Stimulated activated CD4-positive, alpha-beta T cell treated with anti-CD3 and anti-CD28 coated beads, Interleukin-2, amount 100 ng/mL, for 24 hours (primary cell): ENCODE results near the gene SLC9A1.

Source experiments
- DNase-seq, 2 donors: peaks; one replicate each; pipeline ENCODE4 v3.0.0-alpha.2; 2020

SLC9A1 gene

DNA sequence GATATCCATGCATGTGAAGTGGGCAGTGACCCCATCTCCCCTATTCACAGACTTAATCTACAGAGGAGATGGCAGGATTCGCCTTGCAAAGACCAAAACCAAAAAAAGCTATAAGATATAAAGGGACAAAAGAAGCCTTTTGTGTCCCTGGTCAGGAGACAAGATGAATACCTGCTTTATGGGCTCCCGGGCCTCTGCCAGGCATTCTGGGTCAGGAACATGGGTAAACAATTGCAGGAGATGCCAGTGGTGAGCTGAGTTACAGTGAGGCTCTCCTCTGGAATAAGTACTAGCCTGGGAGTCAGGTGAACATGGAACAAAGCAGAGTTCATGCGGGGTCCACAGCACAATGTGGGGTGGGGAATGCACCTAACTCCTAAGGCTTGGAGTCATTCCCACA lies 4.7 kb downstream of the SLC9A1 start:
- DNase-seq: no peak

DNA sequence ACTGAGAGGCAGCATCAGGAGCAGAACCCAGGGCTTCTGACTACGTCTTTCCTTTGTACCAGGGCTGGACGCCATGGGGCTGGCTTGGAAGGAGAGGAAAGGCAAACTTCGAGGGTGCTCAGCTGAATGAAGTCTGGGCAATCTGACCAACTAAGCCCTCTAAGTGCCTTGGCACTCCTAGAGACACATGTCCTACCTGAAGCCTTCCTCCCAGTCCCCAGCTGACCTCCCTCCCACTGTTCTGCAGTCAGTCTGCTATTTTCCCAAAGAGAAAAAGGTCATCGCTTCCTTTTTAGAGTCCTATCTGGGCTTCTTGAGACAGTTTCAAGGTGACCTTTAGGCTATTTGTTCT lies 5.2 kb downstream of the SLC9A1 start:
- no peak for DNase-seq

DNA sequence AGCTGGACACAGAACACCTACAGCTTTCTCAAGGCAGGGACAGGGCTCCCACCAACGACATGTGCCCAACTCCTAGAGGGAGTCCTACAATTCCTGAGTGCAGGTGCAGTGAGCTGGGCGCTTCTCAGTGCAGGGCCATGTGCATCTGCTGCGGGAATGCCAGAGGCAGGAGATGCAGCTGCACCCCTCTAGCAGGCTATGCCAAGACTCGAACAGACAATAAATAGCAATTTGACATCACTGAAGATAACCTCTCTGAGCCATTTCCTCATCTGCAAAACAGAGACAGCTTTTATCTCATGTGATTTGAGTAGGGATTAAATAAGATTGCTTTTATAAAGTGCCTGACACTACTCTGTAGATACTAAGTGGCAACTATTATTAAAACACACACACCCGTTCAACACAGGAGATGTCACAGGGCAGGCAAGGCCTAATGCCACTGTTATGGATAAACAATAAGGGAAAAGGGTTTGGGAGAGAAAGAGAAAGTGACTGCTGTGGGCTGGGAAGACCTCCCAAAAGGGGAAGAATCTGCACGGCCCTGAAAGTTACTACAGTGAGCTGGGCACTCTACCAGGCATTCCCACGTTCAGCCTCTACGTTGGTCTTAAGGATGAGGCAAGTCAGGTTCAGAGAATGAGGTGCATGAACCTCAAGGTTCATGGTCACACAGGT lies 5.7 kb downstream of the SLC9A1 start:
- no peak for DNase-seq

DNA sequence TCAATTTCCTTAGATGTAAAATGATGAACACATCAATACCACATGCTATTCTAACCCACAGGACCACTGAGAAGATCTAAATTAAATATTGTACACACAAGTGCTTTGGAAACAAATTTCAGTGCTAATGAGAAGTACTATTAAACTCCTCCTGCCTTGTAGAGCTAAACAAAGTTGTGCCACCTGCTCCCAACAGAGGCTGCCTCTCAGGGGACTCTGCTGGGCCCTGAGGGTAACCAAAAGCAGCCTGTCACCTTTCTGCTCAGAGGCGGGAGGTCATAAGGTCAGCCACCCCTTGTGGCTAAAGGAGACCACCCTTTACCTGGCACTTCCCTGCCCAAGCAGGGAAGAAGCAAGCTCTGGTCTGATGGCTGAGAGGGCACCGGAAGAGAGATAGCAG lies 6.3 kb downstream of the SLC9A1 start:
- no peak for DNase-seq

DNA sequence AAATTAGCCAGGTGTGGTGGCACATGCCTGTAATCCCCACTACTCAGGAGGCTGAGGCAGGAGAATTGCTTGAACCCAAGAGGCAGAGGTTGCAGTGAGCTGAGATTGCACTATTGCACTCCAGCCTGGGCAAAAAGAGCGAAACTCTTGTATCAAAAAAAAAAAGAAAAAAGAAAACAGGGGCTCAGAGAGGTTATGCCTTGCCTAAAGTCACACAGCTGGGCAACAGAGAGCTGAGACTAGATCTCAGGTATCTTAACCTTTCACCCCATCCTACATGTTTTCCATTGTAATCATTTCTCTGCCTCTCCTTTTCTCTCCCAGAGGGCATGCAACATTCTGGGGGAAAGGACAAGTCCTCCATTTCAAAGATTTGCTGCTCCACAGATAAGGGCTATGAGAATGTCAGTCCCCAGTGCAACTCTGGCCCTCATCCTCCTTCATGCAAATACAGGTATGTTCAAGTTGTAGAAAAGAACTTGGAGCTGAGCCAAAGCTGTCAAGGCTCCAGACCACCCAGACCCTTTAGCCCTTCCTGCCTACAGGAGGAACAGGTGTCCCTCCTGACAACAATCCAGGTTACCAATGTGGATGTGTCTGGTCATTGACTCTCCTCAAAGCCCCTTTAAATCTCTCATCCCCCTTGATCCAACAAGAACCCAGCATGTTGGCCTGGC lies 6.9 kb downstream of the SLC9A1 start:
- DNase-seq: no peak

DNA sequence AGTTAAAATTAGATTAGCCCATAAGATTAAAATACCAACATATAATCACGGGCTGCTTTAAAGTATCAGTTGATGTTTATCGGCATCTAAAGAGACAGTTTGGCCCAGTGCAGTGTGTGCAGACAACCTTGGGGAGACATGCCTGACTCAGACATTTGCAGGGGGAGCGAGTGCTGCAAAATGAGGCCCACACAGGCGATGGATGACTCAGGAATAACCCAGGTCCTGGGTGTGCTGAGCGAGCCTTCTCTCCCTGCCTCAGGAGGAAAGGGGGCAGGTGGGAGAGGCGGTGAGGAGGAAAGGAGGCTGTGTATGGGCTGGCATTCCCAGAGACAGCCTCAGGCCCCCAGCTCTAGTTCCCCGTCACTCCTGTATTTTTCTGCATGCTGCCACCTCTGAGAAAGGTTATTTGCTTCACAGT lies 9.0 kb downstream of the SLC9A1 start:
- DNase-seq: no peak

DNA sequence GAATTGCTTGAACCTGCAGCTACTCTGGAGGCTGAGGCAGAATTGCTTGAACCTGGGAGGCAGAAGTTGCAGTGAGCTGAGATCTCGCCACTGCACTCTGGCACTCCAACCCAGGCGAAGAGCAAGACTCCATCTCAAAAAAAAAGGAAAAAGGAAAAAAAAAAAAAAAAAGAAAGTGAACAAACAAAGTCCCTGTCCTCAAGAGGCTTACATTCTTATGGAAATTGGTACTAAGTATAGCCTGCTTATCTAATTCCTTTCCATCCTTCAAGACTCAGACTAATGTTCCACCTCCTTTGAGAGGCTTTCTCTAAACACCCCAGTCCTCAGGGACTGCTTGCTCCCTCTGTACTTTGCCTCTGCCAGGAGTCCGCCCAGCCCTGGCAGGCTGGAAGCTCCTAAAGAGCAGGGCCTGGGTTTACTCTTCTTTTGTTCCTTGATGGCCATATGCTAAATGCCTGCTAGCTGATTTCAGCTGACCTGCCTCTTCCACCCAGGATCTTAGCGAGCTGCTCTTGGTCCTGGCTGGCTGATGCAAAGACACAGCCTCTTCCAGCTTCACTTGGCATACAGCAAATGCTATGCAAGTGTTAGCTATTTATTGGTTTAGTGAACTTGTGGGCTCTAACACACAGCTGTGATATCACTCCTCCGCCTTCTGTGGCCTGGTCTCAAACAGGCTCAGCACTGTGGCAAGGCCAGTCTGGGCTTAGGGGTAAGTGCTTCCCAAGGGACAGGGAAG lies 9.8 kb downstream of the SLC9A1 start:
- DNase-seq: no peak

DNA sequence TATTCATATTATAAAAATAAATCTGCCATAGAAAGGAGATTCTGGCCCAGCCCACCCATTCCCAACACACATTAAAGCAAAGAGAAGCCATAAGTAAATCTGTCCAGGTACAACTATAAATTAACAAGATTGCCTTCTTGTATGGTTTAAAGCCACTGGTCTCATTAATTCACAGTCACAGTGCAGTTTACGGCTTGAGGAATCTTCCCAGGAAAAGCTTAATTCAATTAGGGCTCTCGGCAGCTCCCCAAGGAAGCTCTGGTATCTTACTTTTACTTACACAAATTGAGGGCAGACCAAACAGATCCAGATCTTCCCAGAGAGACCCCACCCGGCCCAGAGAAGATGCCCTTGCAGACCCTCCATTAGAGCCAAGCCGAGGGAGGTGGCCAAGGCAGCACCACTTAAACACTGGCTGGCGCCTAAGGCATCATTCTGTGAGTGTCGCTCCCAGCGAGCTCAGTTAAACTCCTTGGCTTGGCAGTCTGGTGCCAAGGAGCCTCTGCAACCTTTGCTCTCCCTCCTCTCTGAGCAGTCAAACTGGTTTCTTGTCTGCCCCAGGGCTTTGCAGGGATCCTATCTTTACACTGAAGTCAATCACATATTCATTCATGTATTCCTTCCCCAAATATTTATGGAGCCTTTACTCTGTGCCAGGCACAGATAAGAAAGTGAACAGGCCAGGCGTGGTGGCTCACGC lies 10.7 kb downstream of the SLC9A1 start:
- DNase-seq: no peak

DNA sequence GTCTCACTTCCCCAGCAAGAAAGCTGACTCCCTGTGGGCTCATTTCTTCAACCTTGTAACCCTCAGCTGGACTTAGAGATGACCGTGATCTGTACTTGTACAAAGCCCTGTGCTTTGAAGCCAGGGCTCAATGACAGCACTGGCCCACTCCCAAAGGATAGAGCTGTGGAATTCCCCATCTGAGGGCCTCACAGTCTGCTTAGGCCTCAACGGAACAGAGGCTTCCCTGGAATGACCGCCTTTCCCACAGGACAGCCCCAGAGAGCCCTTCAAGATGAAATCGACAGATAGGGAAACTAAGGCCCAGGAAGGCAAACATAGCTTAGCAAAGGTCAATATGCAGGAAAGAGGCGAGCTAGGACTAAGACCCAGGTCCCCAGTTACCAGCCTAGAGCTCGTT lies 11.5 kb downstream of the SLC9A1 start:
- DNase-seq: no peak

DNA sequence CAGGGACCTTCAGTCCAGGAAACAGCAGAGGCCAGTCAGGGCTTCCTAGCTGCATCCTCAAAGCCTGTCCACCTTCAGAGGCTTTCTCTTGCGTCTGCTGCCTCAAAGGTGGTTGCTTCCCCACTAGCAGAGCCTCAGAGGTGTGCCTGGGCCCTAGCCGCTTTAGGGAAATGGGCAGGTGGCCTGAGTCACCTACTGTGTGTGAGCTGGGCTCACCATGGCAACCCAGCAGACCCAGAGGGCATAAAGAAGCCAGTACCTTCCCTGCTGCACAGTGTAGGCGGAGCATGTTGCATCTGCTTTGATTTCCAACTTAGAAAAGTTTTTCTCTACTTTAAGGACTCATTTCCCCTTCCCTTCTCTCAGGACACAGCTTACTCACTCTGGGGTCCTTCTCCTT lies 12.5 kb downstream of the SLC9A1 start:
- DNase-seq: peak in 1 of 2 donors; percentile 30

DNA sequence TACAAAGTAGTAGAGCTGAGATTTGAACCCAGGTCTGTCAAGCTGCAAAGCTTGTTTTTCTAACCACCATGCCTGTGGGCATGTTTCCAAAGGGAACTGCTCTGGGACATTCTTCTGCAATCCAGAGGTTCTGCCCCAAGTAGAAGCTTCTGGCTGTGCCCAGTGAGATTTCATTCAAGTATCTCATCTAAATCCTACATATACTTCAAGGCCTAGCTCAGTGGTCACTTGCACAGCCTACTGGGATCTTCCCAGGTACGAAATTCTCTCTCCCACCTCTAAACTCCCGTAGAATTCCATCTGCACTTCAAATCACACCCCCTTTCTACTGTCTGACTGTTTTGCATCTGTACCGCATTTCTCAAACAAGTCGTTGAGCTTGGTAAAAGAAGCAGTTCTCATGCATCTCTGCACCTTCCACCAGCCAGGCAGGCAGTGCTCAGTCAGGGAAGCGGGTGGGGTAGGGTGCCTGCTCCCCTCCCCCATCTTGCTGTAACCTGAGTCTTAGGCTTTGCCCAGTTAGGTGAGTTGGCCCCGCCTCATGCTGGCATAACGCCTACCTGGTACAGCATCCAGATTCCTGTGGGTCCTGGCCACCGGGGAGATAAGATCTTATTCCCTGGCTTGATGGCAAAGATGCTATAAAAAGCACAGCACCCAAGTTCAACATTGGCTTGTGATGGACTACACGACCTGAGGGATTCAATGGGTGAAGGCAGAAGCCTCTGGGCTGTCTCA lies 13.5 kb downstream of the SLC9A1 start:
- DNase-seq: no peak

DNA sequence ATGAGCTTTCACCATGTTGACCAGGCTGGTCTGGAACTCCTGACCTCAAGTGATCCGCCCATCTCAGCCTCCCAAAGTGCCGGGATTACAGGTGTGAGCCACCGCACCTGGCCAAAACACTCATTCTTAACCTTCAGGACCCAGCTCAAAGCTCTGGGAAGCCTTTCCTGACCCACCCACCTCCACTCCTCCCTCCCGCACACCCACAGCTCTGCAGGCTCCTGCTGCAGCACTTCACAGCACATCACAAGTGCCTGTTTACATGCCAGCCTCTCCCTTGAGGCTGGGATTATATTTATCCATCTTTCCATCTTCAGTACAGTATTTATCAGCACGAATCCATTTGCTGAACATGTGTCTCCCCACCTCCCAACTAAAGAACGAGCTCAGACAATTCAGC lies 14.9 kb downstream of the SLC9A1 start:
- no peak for DNase-seq

DNA sequence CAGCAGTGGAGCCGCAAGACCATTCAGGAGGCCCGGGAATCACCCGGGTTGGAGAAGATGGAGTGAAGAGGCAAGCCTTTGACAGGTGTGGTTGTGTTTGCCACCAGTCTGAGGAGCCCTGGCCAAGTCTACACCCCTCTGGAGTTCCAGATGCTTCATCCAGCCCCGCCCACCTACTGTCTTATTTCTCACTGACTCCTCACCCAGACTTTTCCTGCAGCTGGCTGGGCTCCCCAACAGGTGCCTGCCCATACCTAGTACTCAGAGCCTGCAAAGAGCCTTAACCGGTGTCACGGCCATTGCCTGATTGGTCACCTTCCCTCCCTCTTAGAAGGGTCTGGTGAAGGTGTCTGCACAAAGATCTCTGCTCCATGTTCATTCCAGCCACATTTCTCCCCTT lies 16.0 kb downstream of the SLC9A1 start:
- no peak for DNase-seq

DNA sequence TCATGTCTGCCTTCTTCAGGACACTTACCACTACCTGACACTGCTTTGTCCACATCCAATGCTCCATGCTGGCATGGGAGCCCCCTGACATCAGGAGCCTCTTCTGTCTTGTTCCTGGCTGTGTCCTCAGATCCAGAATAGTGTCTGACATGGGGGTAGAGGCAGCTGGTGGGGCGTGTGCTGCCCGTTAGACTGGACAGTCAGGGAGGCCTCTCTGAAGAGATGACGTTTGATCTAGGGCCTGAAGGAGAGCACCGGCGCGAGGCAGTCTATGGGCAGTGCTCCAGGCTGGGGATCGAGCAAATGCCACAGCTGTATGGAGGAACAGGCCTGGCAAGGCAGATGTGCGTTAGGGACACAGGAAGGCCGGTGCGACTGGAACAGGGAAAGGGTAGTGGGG lies 16.6 kb downstream of the SLC9A1 start:
- no peak for DNase-seq

DNA sequence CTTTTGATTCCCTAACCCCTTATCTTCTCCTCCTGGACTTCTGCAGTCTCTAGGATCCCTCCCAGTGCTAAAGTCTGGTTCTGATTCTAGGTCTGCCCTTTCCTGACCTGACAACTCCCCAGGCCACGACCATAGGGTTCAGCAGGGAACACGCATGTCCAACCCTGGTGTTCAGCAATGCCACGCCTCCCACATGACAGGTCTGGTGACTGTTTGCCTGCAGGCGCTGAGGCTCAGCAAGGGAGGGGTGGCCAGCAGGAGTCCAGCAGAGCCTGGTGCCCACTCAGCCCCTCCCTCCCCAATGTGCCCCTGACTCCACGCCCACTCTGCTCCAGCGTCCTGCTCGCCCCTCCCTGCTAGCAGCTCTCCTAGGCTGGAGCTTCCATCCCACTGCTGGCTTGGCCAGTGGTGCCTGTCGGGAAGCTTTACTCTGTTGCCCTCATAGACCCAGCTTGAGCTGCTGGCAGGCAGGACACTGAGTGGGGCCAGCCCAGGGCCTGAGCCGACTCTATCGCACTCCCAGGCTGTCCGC lies 17.3 kb downstream of the SLC9A1 start:
- peak in 1 of 2 donors; percentile 30 for DNase-seq

DNA sequence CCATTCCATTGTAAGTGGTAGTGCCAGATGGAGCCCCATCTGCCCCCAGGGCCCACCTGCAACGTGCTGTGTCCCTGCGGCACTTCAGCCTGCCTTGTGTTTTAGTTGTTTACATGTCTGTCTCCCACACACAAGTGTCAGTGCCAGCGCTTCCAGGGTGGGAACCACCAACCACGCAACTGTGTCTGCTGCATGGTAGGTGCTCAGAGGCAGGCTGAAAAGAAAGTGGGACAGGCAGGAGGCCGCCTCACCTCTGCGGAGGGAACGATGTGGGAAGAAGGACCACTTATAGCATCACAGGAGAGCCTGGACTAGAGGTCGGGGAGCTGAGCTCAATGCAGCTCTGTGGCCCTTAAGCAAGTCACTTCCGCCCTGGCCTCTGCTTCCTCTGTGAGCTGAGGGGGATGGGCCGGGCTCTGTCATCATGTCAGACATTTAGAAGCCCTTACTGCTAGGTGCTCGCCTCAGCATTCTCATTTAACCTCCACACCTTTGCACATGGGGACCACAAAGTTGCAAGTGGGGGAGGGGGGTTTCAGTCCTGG lies 17.9 kb downstream of the SLC9A1 start:
- peak; percentile 80 for DNase-seq

DNA sequence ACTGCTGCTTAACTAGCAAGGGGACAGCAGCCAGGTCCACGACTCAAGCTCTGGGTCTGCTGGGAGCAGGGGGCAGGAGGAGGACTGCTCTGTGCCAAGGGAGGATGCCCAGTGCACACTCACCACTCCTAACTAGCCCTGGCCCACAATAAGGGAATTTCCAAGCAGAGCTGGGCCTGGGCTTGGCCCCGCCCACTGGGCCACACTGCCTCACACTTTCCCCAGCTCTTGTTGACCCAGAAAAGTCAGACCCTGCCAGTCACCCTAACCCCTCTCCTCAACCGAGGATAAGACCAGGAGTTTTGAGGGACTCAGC lies 18.7 kb downstream of the SLC9A1 start:
- DNase-seq: peak; percentile 31 to 33

DNA sequence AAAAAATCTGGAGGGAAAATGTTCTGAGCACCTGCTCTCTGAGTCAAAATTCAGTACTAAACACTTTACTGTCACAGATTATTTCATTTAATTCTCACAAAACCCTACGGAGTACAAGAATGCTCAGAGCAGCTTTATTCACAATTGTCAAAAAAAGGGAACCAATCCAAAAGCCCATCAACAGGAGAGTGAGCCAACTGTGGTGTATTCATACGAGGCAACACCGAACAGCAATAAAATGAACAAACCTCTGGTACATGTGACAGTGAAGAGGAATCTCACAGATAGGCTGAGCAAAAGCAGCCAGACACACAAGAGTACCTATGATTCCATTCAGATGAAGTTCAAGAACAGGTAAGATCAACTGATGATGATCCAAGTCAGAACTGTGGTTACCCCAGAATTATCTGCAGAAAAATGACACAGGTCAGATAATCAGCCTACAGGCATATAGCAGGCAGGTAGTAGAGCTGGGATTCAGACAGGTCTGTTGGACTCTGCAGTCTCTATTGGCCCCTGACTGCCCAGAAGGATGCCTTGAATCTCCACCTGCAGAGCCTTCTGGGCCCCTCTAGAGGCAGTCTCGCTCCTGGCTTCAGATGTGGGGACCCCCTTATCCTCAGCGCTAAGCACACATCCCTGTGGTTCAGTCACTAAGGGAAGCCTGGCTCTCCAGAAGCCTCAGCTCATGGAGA lies 19.2 kb downstream of the SLC9A1 start:
- DNase-seq: no peak

DNA sequence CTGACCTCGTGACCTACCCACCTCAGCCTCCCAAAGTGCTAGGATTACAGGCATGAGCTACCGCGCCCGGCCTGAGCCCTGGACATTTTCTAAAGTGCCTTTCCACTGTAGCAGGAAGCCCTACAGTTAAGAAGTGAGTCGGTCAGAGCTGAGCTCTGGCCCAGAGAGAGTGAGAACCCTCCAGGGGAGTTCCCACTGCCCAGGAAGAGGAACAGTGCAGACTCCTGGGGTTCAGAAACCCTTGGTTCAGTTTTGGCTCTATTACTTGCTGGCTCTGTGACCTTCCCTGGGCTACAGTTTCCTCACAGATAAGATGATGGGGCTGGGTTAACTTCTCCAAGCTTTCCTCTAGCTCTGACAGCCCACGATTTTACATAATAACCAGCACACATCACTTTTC lies 20.9 kb downstream of the SLC9A1 start:
- no peak for DNase-seq

DNA sequence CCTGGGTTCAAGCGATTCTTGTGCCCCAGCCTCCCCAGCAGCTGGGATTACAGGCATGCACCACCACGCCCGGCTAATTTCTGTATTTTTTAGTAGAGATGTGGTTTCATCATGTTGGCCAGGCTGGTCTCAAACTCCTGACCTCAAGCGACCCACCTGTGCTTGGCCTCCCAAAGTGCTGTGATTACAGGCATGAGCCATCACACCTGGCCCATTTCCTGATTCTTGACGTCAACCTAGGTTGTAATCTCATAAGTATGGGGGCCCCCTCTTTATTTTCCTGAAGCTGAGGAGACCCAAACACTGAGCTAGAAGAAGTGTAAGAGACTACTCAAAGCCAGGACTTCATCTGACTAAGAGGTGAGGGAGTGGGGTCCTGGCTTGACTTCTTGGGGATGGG lies 21.8 kb downstream of the SLC9A1 start:
- DNase-seq: no peak

DNA sequence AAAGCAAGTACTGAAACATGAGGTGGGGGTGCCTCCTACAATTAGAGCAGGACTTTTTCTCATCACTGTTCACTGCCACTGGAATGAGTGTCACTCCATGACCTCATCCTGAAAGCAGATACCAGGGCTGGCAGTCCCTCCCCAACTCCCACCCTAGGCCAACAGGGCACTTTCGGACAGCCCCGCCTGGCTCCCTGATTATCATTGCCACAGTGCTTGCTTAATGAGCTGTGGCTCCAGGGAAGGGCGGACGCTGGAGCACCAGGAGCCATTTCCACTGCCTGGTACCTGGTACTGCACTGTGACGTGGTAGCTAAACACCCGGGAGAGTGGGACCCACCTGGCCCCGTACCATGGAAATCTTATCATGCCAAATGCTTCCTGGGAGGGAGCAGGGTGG lies 22.3 kb downstream of the SLC9A1 start:
- no peak for DNase-seq

DNA sequence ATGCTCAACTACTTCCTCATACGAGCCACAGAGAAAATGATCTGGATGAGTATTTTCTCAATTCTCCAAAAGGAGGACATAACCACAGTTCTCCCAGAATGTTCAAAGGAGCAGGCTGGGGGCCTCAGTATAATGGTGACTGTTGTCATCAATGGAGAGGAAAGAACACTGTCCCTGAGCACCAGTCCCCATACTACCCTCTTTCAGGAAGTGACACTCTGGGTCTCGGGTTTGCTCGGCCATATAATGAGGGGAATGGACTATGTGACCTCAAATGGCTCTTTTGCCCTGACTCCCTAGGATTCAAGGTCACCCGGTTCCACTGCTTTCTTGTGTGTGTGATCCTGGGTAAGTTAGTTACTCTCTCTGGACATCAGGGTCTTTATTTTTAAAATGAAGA lies 22.8 kb downstream of the SLC9A1 start:
- no peak for DNase-seq
